GM18502 (cell line): ENCODE measurements around the gene SUSD4.

Experiments used
- ATAC-seq: cut with Tn5 transposase; IDR thresholded peaks from one replicate; pipeline ENCODE4 v1.9.1; 2021; ENCODE audit warnings: mild to moderate bottlenecking; ENCODE audit not compliant: unreplicated experiment, poor library complexity

The SUSD4 gene

DNA sequence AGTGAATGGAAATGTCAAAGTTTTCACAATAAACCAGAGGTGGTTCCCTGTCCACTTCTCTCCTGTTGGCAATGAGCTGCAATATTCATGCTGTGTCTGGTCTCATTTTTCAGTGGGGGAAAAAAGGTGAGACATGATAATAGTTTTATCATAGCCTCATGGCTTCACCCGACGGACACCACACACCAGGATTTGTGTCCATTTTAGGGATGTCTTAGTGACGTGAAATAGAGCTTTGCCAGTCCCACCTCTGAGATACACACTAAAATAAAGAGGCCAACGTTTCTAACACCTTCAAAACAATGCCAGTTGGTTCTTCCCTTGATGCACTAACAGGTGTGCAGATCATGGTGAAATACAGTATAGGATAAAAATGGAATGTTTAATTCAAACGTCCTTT is 129.4 kb downstream of the SUSD4 start:
- ATAC-seq: no peak

DNA sequence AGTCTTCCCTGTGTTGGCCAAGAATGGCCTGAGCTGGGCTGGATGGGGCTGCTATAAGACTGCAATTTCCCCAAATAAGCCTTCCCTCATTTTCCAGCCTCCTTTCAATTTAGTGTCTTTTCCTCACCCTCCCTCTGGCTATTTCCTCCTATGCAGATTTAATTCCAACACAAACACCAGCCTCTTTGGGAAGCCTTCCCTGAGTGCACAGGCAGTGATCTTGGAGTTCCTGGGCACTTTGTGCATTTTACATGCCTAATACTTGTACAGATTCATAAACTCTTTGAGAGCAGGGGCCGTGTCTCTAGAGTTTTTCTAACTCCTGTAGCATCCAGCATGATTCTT is 129.8 kb downstream of the SUSD4 start:
- ATAC-seq: no peak

- ATAC-seq: no peak
Measured at GRCh38 chr1:223233410-223234169, 130.4 kb downstream of the SUSD4 start.

DNA sequence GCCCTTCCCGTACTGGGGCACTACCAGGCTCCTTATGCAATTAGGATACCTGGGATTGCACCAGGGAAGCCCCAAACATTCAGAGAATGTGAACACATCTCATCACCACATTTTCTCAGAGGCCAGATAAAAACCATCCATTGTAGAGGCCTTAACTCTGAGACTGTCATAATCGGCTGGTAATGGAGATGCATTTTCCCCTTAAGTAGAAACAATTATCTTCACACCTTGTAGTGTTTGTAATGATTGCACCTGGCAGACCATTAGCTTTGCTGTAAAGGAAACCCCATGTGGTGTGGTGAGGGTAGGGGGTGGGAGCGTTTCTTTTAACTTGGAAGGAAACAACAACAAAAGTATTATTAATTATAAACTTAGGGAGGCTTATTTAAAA is 131.0 kb downstream of the SUSD4 start:
- ATAC-seq: no peak

DNA sequence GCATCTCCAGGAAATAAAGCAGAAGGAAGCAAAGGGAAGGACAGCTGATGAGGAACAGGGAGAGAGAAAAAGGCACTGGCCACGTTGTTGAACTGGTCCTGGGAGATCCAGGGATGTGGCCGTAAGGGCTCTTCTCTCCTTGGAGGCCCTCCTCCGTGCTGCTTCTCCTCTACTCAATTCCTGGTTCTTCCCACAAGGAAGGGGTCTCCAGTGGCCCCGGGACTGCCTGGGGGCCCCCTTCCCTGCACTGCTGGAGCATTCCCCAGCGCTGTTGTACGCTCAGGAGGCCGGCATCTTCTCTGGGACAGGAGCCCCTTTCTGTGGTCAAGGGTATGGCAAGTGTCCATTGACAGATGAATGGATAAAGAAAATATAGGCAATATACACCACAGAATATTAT is 132.4 kb downstream of the SUSD4 start:
- no peak for ATAC-seq

DNA sequence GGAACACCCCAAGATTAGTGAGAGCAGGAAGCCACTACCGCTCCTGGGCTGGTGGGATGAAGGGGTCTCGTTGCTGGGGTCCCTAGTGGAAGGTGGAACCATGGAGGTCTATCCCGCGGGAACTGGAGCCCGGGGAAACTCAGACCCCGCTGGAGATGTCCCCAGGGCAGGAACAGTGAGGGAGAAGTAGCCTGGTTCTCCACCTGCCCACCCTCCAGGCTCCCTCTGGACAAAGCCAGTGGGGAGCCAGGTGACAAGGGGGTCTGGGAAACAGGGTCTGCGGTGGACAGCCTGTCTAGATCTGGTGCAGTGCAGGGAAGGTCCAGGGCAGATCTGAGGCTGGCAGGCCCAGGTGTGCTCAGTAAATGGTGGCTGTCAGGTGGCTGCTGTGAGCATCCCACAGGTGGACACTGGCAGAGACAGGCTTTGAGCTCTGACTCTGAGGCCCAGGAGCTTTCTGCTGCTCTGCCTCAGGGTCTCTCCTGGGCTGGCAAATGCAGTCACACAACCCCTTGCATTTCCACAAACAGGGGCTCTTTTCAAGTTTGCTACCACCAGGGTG is 132.9 kb downstream of the SUSD4 start:
- ATAC-seq: no peak

GRCh38 chr1:223230161-223230881 is 133.7 kb downstream of the SUSD4 start:
- no peak for ATAC-seq

- ATAC-seq: no peak
Measured at GRCh38 chr1:223229756-223230155, 134.2 kb downstream of the SUSD4 start.

GRCh38 chr1:223228931-223229528 is 134.9 kb downstream of the SUSD4 start:
- no peak for ATAC-seq

GRCh38 chr1:223228201-223228600 is 135.8 kb downstream of the SUSD4 start:
- no peak for ATAC-seq

DNA sequence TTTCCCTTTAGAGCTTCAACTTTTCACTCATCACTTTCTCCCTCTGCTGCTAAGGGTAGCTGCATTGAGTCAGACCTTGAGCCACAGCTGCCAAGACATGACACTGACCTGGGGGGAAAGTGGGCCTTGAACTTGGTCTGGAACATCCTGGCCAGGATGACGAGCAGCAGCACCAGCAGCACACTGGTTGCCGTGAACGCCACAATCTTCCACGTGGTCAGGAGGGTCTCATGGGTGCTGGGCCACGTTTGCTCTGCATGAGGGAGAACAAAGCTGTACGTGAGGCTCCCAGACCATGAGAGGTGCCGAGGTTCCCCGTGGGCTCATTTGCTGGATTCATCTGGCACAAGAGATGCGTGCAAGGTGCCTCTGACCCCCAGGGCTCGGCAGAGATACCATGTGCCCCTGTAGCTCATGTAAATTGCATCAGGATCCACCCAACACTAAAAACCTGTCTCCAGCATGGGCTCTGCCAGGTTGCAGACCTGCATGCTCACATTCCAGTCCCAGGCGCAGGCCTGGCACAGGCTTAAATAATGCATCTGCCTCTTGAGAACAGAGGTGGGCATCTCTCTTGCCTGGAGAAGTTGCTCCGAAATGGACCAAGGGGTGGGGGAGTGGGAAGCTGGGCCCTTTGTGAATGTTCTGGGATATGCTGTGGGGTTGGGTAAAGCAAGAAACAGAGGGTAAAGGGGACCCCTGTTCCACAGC is 136.3 kb downstream of the SUSD4 start:
- ATAC-seq: no peak

- no peak for ATAC-seq
Measured at GRCh38 chr1:223227031-223227430, 136.9 kb downstream of the SUSD4 start.

DNA sequence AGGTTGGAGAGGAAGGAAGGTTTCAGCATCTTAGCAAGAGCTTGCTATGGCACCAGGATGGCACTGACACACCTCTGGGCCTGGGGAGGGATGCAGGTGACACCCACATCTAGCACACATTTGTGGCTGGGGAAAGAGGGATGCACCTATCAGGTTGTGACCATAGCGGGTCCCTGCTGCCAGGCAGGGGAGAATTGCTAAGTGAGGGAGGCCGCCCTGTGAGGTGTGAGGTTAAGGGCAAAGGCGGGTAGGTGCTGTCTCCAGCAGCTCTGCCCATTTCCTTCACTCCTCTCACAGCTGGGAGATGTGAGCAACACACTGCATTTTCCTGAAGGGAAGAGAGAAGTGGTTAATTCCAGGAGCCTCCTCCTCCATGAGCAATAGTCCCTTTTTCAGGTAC is 137.7 kb downstream of the SUSD4 start:
- ATAC-seq: no peak

GRCh38 chr1:223225481-223225880 is 138.5 kb downstream of the SUSD4 start:
- ATAC-seq: no peak

- no peak for ATAC-seq
Measured at GRCh38 chr1:223225061-223225460, 138.9 kb downstream of the SUSD4 start.

DNA sequence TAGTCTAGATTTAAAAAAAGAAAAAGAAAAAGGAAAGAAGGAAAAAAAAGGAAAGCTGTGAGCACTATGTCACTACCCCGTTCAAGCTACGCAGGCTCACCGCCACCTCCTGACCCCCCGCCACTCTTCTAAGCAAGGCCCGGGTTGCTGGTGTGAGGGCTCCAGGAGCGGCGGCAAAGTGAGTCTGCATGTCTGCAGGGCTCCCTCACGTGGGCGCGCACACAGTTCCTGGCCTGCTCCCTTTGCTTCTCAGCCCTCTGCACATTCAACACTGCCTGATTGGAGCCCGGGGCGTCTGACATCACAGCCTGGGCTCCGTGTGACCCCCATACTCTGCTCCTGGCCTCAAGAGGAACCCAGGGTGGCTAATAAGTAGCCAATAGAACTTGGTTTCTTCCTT is 139.5 kb downstream of the SUSD4 start:
- no peak for ATAC-seq

DNA sequence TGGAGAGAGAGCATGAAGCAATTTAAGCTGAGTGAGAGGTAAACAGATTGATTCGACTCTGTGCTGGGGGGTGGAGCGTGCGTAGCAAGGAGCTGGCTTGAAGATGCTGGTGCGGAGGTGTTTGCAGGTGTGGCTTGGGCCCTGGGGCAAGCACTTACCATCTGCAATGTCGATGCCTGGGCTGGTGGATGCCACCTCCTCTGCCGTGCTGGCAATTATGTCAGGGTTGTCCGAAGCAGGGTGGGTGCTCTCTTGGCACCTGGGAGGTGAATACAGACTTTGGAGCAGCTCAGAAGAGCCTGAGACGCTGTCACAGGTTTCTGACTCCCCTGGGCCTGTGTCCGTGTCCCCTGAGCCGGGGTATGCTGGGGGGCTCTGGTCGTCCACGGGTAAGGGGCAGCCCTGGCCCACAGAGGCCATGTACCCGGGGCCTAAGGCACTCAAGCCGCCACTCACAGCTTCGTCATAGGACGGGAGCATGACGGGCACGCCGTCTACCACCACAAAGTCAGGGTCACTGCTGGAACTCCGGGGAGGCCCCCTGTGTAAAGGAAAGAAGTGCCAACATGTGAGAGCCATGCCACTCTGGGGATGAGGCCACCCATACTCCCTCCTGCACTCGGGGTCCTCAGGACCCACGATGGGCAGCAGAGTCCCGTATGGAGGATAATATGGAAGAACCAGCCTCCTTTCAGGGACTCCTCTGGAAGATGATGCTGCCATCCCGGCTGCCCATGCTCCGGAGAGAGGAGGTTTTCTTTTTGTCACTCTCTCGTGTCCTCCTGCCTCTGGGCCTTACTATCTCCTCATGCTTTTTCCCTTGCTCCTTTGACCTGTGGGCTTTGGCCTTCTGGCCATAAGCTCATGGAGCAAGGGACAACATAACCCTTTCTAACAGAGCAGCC is 140.6 kb downstream of the SUSD4 start:
- no peak for ATAC-seq

DNA sequence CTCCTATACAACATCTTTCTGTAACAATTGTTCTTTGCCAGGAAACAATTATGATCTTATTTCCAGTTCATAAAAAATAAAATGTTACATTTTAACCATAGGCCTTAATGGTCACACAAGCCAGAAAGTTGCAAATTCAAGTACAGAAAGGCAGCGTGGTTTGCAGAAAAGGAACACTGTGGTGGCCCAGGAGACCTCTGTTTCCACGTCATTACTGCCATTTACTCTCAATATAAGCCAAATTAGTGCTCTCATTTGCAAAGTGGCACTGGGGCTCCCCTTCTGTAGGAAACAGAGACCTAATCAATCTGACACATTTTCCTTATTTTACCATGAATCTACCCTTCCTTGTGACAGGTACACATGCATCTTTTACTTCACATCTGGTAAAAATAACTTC is 141.6 kb downstream of the SUSD4 start:
- no peak for ATAC-seq

DNA sequence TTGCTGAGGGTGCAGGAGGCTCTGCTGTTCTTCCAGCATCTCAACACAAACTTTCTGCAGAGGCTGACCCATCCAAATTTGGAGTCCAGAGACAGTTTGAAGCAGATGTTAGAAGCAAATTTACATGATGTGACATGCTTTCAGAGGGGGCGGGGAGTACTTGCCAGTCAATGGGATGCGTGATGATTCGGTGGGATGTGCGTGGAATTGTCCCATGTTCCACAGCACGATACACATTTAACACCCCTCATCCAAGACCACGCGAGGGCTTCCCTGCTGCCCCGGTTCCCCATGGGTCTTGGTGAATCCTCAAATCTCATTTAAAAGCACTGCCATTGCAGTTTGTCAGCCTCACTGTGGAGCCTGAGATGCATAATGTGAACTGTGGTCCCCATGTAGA is 142.3 kb downstream of the SUSD4 start:
- ATAC-seq: no peak
